WTC11 (cell line): ENCODE data around the gene EMC8. TPM values are rescaled to one million over a fixed set of nuclear protein-coding genes. Genes with fewer than 3 reads are reported as not detected.
"Not testable (repeated sequence)": the region's sequence is repeated elsewhere in the genome, so short reads cannot be mapped to it uniquely, and the experiment has no call there.

Source experiments
- ATAC-seq: fragments of 200-7000 bp; cut with Tn5 transposase; 2 replicates; pipeline ENCODE4 v1.10.0; 2021; ENCODE audit warnings: mild to moderate bottlenecking, moderate library complexity
- CTCF ChIA-PET: fragments of 300-600 bp; sonication (Branson Sonifier 250); formaldehyde crosslinking; loops from one replicate; lab custom pipeline; 2021; ENCODE audit warnings: antibody characterized with exemption; lab: Charles Lee
- POLR2A ChIA-PET: fragments of 350-600 bp; sonication (Branson Sonifier 250); formaldehyde crosslinking; loops from one replicate; lab custom pipeline; 2021; ENCODE audit warnings: antibody characterized with exemption; lab: Charles Lee
- DNase-seq: peaks from one replicate; pipeline ENCODE4 v3.0.0; 2021; ENCODE audit warnings: low spot score
- H3K27ac Mint-ChIP-seq: 2 replicates; pipeline ENCODE4 v1.8.0; 2021; ENCODE audit warnings: mixed read lengths
- H3K27me3 Mint-ChIP-seq: 2 replicates; pipeline ENCODE4 v1.8.0; 2021; ENCODE audit warnings: low read depth, mild to moderate bottlenecking, moderate library complexity, mixed read lengths
- H3K36me3 Mint-ChIP-seq: 2 replicates; pipeline ENCODE4 v1.8.0; 2021; ENCODE audit warnings: mixed read lengths
- H3K4me1 Mint-ChIP-seq: 2 replicates; pipeline ENCODE4 v1.8.0; 2022; ENCODE audit warnings: mixed read lengths
- H3K4me3 Mint-ChIP-seq: 2 replicates; pipeline ENCODE4 v1.8.0; 2021; ENCODE audit warnings: mild to moderate bottlenecking, moderate library complexity, mixed read lengths
- H3K9me3 Mint-ChIP-seq: 2 replicates; pipeline ENCODE4 v1.8.0; 2021; ENCODE audit warnings: mixed read lengths
- GTF2I ChIP-seq: fragments of 250-450 bp; sonication (Bioruptor Pico); conservative IDR thresholded peaks from 2 replicates; pipeline ENCODE4 v1.4.0; 2021; ENCODE audit warnings: mild to moderate bottlenecking
- KAT7 ChIP-seq: sonication (generic); formaldehyde crosslinking; IDR thresholded peaks from 2 replicates; pipeline ENCODE4 v1.8.1; 2023; ENCODE audit warnings: missing genetic modification reagents, mild to moderate bottlenecking, borderline replicate concordance
- MYBL2 ChIP-seq: sonication (generic); formaldehyde crosslinking; IDR thresholded peaks from 2 replicates; pipeline ENCODE4 v1.8.1; 2023; ENCODE audit warnings: mild to moderate bottlenecking, moderate library complexity, missing genetic modification reagents
- OVOL2 ChIP-seq: fragments of 250-450 bp; sonication (Bioruptor Pico); IDR thresholded peaks from 2 replicates; pipeline ENCODE4 v1.9.0; 2021; ENCODE audit warnings: mild to moderate bottlenecking, borderline replicate concordance
- RELA ChIP-seq: sonication (generic); formaldehyde crosslinking; IDR thresholded peaks from 2 replicates; pipeline ENCODE4 v1.8.1; 2022; ENCODE audit warnings: missing genetic modification reagents, mild to moderate bottlenecking, borderline replicate concordance
- SOX15 ChIP-seq: fragments of 250-450 bp; sonication (Bioruptor Pico); IDR thresholded peaks from 2 replicates; pipeline ENCODE4 v1.9.0; 2021; ENCODE audit warnings: mild to moderate bottlenecking
- TP53 ChIP-seq: sonication (generic); formaldehyde crosslinking; IDR thresholded peaks from 2 replicates; pipeline ENCODE4 v1.8.1; 2023; ENCODE audit warnings: mild to moderate bottlenecking, missing genetic modification reagents
- ZNF232 ChIP-seq: sonication (generic); formaldehyde crosslinking; IDR thresholded peaks from 2 replicates; pipeline ENCODE4 v1.8.0; 2022; ENCODE audit warnings: mild to moderate bottlenecking, missing genetic modification reagents
- total RNA-seq: library from RNA; stranded (reverse); gene quantifications from 3 replicates; pipeline ENCODE4 v1.2.3, GENCODE V29; 2021
- TF ChIP-seq, protein P1 (sequence below): sonication (generic); formaldehyde crosslinking; IDR thresholded peaks from 2 replicates; pipeline ENCODE4 v1.8.1; 2023; ENCODE audit warnings: mild to moderate bottlenecking, moderate library complexity, missing genetic modification reagents
- TF ChIP-seq, protein P2 (sequence below): sonication (generic); formaldehyde crosslinking; IDR thresholded peaks from 2 replicates; pipeline ENCODE4 v1.8.1; 2022; ENCODE audit warnings: mild to moderate bottlenecking, missing genetic modification reagents, moderate library complexity, borderline replicate concordance
- TF ChIP-seq, protein P3 (sequence below): sonication (generic); formaldehyde crosslinking; IDR thresholded peaks from 2 replicates; pipeline ENCODE4 v1.8.1; 2023; ENCODE audit warnings: mild to moderate bottlenecking, missing genetic modification reagents
- TF ChIP-seq, protein P4 (sequence below): sonication (generic); formaldehyde crosslinking; IDR thresholded peaks from 2 replicates; pipeline ENCODE4 v1.8.0; 2022; ENCODE audit warnings: mild to moderate bottlenecking, missing genetic modification reagents
- TF ChIP-seq, protein P5 (sequence below): fragments of 250-450 bp; sonication (Bioruptor Pico); IDR thresholded peaks from 2 replicates; pipeline ENCODE4 v1.8.0; 2021; ENCODE audit warnings: mild to moderate bottlenecking
- TF ChIP-seq, protein P6 (sequence below): fragments of 200-600 bp; IDR thresholded peaks from 2 replicates; pipeline ENCODE4 v1.8.0; 2022; ENCODE audit warnings: antibody characterized with exemption

The EMC8 gene
- total RNA-seq, 1 experiment from 2014 or later: 55.2 TPM

DNA sequence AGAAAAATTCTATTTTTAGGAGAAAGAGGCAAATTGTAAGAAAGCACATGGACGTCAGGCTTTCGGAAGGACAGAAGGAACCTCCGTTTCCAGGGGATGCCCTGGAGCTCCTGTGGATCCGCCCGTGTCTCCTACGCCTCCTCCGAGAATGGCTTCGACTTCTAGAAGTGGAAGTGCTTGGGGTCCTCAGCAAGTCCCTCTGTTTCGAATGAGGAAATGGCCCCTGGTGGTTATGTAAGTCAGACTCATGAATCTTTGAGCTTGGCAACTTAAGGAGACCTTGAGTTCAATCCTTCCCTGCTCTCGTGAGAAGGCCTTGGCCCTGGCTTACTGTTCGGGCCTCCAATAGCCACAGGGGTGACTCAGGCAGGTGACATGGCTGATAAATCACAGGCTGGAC lies 39.0 kb upstream of the EMC8 start (continued):
- TF ChIP-seq, protein P1, sequence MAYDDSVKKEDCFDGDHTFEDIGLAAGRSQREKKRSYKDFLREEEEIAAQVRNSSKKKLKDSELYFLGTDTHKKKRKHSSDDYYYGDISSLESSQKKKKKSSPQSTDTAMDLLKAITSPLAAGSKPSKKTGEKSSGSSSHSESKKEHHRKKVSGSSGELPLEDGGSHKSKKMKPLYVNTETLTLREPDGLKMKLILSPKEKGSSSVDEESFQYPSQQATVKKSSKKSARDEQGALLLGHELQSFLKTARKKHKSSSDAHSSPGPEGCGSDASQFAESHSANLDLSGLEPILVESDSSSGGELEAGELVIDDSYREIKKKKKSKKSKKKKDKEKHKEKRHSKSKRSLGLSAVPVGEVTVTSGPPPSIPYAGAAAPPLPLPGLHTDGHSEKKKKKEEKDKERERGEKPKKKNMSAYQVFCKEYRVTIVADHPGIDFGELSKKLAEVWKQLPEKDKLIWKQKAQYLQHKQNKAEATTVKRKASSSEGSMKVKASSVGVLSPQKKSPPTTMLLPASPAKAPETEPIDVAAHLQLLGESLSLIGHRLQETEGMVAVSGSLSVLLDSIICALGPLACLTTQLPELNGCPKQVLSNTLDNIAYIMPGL: no peak
- TF ChIP-seq KAT7 (CRISPR knock-in tag): no peak
- TF ChIP-seq SOX15 (CRISPR knock-in tag): no peak
- TF ChIP-seq, protein P2, sequence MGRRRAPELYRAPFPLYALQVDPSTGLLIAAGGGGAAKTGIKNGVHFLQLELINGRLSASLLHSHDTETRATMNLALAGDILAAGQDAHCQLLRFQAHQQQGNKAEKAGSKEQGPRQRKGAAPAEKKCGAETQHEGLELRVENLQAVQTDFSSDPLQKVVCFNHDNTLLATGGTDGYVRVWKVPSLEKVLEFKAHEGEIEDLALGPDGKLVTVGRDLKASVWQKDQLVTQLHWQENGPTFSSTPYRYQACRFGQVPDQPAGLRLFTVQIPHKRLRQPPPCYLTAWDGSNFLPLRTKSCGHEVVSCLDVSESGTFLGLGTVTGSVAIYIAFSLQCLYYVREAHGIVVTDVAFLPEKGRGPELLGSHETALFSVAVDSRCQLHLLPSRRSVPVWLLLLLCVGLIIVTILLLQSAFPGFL: no peak
- TF ChIP-seq MYBL2 (CRISPR knock-in tag): no peak
- TF ChIP-seq, protein P3, sequence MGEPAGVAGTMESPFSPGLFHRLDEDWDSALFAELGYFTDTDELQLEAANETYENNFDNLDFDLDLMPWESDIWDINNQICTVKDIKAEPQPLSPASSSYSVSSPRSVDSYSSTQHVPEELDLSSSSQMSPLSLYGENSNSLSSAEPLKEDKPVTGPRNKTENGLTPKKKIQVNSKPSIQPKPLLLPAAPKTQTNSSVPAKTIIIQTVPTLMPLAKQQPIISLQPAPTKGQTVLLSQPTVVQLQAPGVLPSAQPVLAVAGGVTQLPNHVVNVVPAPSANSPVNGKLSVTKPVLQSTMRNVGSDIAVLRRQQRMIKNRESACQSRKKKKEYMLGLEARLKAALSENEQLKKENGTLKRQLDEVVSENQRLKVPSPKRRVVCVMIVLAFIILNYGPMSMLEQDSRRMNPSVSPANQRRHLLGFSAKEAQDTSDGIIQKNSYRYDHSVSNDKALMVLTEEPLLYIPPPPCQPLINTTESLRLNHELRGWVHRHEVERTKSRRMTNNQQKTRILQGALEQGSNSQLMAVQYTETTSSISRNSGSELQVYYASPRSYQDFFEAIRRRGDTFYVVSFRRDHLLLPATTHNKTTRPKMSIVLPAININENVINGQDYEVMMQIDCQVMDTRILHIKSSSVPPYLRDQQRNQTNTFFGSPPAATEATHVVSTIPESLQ (CRISPR knock-in tag): no peak
- no peak for TF ChIP-seq OVOL2 (CRISPR knock-in tag)
- TF ChIP-seq TP53 (CRISPR knock-in tag): no peak
- no peak for TF ChIP-seq RELA (CRISPR knock-in tag)
- TF ChIP-seq, protein P4, sequence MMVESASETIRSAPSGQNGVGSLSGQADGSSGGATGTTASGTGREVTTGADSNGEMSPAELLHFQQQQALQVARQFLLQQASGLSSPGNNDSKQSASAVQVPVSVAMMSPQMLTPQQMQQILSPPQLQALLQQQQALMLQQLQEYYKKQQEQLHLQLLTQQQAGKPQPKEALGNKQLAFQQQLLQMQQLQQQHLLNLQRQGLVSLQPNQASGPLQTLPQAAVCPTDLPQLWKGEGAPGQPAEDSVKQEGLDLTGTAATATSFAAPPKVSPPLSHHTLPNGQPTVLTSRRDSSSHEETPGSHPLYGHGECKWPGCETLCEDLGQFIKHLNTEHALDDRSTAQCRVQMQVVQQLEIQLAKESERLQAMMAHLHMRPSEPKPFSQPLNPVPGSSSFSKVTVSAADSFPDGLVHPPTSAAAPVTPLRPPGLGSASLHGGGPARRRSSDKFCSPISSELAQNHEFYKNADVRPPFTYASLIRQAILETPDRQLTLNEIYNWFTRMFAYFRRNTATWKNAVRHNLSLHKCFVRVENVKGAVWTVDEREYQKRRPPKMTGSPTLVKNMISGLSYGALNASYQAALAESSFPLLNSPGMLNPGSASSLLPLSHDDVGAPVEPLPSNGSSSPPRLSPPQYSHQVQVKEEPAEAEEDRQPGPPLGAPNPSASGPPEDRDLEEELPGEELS (CRISPR knock-in tag): no peak
- no peak for TF ChIP-seq GTF2I (CRISPR knock-in tag)

DNA sequence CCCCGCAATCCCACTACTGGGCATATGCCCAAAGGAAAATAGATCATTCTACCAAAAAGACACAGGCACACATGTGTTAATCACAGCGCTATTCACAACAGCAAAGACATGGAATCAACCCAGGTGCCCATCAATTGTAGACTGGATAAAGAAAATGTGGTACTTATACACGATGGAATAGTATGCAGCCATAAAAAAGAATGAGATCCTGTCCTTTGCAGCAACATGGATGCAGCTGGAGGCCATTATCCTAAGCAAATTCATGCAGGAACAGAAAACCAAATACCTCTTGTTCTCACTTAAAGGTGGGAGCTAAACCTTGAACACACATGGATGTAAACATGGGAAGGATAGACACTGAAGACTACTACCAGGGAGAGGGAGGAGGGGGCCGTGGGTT lies 38.3 kb upstream of the EMC8 start:
- Mint-ChIP-seq H3K27me3 (peaks cover 11% of the 10 kb centered on the region; the same call in 1 of the 2 replicates), H3K9me3 (peaks cover 22% of the 10 kb centered on the region)
- H3K36me3 Mint-ChIP-seq, H3K27ac Mint-ChIP-seq, H3K4me3 Mint-ChIP-seq, DNase-seq, POLR2A ChIA-PET, H3K4me1 Mint-ChIP-seq, ATAC-seq: not testable (repeated sequence)
- CTCF ChIA-PET: interaction anchor here (10.4 kb wide), 1 partner anchor 17 kb away, joined by 67 read pairs; no protein-coding TSS in a partner anchor

DNA sequence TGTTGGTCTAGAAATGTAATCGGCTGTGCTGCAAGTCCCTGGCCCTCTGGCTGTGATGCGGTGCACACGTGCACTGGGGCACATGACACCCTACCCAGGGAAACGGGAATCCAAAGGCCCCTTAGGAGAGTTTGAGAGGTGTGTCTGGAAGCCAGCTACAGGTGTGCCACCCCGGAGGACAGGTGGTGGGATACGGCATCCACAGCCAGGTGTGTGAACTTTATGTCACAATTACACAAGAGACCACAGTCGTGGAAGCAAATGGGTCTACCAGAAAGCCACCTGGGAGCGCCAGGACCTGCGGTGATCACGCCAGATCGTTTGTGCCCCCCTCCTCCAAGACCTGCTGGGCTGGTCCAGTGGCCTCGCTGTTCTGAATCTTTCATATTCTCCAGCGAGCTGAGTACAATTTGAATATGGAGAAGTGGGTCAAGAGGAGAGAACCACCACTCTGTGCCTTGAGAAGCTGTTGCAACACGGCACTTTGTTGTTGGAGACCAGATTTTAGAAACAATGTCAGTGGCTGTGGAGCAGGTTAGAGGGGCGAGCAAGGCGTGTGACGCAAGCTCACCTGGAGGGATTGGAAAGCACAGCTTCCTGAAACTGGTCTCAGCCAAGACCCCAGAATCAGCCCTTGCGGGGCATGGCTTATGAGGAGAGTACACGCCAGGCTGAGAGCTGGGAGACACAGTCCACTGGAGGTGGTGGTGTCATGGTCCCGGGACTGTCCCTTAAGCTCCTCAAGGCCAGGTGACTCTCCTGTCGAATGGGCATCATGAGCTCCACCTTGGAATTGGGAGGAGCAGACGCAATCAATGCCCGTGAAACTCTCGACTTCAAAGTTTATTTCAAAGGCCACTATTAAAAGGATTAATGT lies 37.6 kb upstream of the EMC8 start:
- Mint-ChIP-seq H3K9me3 (peaks cover 24% of the 10 kb centered on the region), H3K27ac (no peak overlapping the region), H3K4me1 (no peaks in the 10 kb centered on the region), H3K27me3 (peaks cover 17% of the 10 kb centered on the region), H3K4me3 (no peak overlapping the region), H3K36me3 (peaks cover 8% of the 10 kb centered on the region; the same call in 1 of the 2 replicates)
- DNase-seq (no peak), ATAC-seq (no peak)
- CTCF ChIA-PET: interaction anchor here (1.1 to 10.4 kb wide), 3 partner anchors 16 to 126 kb away, joined by 3 to 67 read pairs (median 3); no protein-coding TSS in a partner anchor
- POLR2A ChIA-PET: no interaction called here
- TF ChIP-seq KAT7 (CRISPR knock-in tag): no peak
- TF ChIP-seq ZNF232 (CRISPR knock-in tag): no peak
- TF ChIP-seq, protein P5, sequence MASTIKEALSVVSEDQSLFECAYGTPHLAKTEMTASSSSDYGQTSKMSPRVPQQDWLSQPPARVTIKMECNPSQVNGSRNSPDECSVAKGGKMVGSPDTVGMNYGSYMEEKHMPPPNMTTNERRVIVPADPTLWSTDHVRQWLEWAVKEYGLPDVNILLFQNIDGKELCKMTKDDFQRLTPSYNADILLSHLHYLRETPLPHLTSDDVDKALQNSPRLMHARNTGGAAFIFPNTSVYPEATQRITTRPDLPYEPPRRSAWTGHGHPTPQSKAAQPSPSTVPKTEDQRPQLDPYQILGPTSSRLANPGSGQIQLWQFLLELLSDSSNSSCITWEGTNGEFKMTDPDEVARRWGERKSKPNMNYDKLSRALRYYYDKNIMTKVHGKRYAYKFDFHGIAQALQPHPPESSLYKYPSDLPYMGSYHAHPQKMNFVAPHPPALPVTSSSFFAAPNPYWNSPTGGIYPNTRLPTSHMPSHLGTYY (CRISPR knock-in tag): no peak
- TF ChIP-seq, protein P6, sequence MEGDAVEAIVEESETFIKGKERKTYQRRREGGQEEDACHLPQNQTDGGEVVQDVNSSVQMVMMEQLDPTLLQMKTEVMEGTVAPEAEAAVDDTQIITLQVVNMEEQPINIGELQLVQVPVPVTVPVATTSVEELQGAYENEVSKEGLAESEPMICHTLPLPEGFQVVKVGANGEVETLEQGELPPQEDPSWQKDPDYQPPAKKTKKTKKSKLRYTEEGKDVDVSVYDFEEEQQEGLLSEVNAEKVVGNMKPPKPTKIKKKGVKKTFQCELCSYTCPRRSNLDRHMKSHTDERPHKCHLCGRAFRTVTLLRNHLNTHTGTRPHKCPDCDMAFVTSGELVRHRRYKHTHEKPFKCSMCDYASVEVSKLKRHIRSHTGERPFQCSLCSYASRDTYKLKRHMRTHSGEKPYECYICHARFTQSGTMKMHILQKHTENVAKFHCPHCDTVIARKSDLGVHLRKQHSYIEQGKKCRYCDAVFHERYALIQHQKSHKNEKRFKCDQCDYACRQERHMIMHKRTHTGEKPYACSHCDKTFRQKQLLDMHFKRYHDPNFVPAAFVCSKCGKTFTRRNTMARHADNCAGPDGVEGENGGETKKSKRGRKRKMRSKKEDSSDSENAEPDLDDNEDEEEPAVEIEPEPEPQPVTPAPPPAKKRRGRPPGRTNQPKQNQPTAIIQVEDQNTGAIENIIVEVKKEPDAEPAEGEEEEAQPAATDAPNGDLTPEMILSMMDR: no peak
